ENCODE data around the gene NOS2.
"Not testable (repeated sequence)": the region's sequence is repeated elsewhere in the genome, so short reads cannot be mapped to it uniquely, and the experiment has no call there.

DNA sequence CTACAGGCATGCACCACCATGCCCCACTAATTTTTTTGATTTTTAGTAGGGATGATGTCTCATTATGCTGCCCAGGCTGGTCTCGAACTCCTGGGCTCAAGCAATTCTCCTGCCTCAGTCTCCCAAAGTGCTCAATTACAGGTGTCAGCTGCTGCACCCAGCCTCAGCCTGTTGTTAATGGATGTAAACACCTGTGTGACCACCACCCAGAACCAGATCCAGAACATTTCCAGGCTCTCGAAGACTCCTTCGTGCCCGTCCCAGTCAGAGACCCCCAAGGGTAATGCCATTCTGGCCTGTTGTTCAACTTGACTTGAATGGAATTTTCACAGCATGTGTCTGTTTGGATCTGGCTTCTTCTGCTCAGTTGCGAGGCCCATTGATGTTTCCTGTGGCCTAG lies 59.8 kb downstream of the NOS2 start:
- TF ChIP-seq POLR2A (IDR thresholded peaks at IDR 0.05) = not testable (repeated sequence)
- TF ChIP-seq, protein P1, sequence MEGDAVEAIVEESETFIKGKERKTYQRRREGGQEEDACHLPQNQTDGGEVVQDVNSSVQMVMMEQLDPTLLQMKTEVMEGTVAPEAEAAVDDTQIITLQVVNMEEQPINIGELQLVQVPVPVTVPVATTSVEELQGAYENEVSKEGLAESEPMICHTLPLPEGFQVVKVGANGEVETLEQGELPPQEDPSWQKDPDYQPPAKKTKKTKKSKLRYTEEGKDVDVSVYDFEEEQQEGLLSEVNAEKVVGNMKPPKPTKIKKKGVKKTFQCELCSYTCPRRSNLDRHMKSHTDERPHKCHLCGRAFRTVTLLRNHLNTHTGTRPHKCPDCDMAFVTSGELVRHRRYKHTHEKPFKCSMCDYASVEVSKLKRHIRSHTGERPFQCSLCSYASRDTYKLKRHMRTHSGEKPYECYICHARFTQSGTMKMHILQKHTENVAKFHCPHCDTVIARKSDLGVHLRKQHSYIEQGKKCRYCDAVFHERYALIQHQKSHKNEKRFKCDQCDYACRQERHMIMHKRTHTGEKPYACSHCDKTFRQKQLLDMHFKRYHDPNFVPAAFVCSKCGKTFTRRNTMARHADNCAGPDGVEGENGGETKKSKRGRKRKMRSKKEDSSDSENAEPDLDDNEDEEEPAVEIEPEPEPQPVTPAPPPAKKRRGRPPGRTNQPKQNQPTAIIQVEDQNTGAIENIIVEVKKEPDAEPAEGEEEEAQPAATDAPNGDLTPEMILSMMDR (IDR thresholded peaks at IDR 0.05) = not testable (repeated sequence)

All from upper lobe of left lung (tissue), 4 donors.